HG03521 (cell line): Measurements from ENCODE around the gene NBAS.
"Not testable (repeated sequence)": the region's sequence is repeated elsewhere in the genome, so short reads cannot be mapped to it uniquely, and the experiment has no call there.

Experiments
- ATAC-seq: cut with Tn5 transposase; IDR thresholded peaks from one replicate; pipeline ENCODE4 v1.9.1; 2021; ENCODE audit warnings: mild to moderate bottlenecking, moderate library complexity; ENCODE audit not compliant: unreplicated experiment

NBAS gene

DNA sequence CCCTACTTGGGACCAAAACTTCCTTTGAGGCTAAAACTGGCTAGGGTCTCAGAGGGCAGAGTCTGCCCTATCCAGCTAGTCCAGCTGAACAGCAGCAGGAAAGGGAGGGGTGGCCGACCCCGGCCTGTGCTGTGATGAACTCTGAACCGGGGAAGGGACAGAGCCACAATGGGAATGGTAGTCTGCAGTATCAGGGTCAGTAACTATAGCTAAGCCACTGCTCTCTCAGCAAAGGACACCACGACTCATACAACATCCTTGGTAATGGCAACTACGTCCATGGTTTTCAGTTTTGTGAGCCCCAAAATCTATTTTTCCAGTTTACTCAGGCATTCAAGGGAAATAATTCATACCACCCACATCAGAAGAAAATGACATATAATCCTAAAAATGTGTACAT lies 75.2 kb downstream of the NBAS start:
- no peak for ATAC-seq

DNA sequence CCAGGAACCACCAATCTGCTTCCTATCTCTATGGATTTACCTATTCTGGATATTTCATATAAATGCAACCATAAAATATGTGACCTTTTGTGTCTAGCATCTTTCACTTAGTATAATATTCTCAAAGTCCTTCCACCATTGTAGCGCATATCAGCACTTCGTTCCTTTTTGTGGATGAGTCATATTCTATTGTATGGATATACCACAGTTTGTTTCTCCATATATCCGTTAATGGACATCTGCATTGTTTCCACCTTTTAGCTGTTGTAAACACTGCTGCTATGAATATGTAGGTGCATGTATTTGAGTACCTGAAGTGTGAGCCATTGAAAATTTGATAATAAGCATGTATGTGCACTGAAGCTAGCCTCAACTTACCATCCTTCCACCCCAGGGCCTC lies 80.1 kb downstream of the NBAS start:
- ATAC-seq: no peak

DNA sequence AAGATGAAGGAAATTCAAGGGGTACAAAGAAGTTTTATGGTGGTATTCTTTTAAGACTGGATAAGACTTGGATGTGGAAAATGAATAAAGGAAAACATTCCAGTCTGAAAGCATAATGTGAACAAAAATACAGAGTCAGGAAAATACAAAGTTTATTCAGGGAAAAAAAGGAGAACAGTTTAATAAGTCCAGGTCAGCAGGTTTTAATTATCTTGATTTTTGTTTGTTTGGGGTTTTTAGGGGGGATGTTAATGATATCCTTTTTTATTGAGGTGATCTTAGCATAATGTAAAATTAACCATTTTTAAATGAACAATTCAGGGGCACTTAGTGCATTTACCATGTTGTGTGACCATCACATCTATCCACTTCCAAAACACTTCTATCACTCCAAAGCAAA lies 80.6 kb downstream of the NBAS start:
- no peak for ATAC-seq

DNA sequence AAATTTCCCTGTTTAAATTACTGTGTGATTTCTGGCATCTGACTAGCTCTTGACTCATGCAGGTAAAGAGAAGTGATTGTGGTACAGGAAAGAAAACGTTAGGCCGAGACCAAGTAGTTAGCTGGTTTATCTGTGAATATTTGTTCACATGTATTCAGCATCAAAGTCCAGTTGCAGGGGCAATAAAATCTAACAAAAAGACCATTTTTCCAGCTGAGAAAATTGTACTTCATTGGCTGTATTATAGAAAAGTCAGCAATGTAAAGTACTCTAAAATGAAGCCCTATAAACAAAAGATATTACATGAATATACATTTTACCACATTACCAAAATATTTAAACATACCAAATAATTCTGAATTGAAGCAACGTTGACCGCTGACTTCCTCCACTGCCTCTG lies 88.3 kb downstream of the NBAS start:
- no peak for ATAC-seq

DNA sequence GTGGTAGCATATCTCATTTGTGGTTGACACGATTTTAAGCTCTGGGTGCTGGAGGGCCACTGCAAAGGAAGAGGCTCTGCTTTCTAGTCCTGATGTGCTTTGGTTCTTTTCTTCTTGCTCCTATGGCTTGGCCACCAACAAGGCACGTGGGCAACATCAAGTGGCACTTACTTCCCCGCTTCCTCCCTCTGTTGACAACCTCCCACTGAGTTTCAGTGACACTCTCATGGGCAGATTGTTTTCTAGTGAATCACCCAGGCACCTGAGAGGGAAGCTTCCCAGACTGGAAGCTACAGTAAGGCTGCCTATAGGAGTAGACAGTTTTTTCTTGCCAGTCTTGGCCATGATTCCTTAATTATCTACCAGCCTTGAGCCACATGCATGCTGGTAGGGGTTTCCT lies 89.0 kb downstream of the NBAS start:
- ATAC-seq: no peak

DNA sequence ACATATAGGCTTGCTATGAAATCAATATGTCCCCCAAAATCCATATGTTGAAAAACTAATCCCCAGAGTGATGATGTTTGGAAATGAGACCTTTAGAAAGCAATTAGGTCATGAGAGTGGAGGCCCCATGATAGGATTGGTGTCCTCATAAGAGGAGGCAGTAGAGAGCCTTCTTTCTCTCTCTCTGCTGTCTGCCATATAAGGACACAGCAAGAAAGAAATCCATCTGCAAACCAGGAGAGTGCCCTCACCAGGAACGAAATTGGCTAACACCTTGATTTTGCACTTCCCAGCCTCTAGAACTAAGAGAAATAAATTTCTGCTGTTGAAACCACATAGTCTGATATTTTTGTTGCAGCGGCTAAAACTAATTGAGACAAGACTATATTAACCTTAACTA lies 89.5 kb downstream of the NBAS start:
- ATAC-seq: no peak

DNA sequence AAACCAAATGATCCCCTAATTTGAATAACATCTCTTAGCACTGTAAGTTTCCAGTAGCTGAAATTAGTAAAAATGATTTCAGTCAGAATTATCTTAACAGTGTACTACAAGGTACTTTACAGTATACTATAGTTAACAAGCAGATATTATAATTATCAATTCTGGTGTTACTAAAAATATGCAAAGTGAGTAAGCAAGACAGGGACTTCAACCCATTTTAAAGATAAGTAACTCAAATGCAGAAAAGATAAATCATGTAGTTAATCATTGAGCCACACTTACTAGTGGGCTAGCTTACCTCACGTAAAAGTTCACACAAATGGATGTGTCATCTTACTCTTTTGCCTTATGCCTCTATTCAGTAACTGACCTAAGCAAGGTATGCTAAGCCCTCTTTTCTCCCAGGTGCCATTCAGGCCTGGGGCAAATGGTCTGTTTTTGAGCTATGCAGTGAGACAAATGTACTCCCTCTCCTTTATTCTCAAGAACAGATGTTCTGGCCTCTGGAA lies 101.0 kb downstream of the NBAS start:
- no peak for ATAC-seq

DNA sequence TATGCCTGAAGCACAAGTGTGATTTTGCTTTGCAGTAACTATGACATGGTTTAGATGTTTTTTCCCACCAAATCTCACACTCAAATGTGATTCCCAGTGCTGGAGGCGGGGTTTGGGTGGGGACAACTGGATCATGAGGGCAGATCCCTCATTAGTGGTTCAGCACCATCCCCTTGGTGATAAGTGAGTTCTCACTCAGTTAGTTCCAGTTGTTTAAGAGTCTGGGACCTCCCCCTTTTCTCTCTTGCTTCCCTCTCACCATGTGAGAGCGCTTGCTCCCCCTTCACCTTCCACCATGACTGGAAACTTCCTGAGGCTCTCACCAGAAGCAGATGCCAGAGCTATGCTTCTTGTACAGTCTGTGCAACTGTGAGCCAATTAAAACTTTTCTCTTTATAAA lies 102.9 kb downstream of the NBAS start:
- ATAC-seq: no peak

DNA sequence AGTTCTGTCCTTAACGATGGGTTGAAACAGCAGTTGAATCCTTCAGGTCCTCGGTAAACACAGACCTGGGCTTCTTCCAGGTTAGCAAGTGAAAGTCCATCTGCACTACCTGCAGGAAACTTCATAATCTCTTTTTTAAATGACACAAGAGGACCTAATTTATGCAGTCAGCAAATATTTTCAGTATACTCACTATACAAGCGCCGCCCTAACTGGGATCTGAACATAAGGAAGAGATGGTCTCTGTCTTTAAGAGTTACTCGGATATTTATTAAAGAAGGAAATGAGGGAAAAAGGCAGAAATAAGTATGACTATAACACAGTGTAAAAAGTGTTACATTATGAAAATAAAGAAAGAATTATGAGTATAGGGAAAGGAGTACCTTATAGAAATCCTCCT lies 103.3 kb downstream of the NBAS start:
- no peak for ATAC-seq

DNA sequence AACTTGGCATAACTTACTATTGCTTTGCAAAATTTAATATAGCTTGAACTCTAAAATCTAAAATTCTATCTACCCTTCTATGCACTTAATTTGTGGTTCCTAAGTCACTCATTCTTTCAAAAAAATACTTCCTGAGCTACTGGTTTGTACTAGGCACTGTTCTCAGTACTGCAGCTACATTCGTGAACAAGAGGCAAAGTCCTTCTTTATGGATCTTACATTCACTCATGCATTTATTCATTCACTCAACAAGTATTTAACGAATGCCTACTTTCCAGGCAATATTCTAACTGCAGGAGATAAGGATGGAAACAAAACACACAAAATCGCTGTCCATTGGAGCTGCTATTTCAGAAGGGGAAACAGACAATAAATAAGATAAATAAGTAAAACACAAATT lies 104.8 kb downstream of the NBAS start:
- ATAC-seq: no peak

DNA sequence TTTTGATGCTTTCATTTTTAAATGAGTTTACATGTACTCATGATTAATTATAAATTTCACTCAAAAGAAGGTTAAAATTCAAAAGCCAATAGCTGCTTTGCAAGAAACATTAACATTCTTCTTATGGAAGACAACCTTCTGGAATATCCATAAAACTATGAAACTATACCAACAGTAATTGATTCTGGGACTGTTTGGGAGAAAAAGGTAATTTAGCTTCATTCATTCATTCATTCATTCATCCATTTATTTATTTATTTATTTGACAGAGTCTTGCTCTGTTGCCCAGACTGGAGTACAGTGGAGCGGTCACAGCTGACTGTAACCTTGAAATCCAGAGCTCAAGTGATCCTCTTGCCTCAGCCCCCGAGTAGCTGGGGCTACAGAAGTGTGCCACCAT lies 110.3 kb downstream of the NBAS start:
- no peak for ATAC-seq

DNA sequence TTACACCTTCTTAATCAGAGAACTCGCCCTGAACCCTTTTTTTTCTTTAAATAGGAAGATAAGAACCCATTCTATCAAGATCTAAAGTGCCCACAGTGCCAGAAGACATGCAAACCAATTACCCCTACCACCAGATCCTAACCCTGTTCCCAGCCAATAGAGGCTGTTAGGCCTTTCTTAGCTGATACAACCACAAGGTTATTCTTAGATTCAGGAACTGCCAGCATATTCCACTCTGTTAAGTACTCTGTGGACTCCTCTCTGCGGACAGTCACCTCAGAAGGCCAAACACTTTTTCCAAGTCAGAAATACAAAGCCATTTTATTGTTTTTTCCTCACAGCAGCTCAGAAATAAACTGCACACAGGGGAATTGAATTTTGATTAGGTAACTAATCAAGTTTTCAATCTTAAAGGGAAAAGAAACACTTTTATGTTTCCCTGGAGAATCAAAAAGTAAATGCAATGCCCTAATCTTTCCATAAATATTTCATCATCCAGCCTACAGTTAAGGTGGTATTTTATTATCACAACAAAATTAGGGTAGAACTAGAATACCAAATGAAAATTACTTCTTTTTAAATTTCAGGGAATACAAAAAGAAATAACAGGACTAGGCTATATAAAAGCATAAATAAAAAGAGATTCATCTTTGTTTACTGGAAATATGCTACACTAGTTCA lies 111.4 kb downstream of the NBAS start:
- no peak for ATAC-seq

DNA sequence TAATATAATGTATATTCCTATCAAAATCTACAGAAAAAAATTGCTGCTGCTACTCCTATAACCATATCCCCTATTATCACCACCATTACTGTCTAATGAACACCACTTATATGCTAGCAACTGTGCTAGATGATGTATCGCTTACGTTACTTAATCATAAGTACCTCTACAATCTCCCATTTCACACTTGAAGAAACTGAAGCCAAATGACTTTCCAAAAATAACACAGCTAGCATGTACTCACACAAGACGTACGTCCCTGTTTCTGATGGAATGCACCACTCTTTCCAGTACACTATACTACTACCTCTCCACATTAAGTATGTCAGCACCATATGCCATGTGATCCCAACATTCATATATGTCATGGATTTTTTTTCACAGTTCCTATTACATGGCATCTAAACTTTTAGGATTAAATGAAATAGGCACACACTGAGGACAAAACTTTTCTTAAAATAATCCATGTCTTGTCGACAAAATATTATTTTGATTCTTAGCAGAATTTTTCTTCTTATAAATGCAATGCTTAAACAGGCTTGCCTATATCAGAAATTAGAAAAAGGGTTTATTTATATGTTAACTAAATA lies 112.8 kb downstream of the NBAS start:
- no peak for ATAC-seq

DNA sequence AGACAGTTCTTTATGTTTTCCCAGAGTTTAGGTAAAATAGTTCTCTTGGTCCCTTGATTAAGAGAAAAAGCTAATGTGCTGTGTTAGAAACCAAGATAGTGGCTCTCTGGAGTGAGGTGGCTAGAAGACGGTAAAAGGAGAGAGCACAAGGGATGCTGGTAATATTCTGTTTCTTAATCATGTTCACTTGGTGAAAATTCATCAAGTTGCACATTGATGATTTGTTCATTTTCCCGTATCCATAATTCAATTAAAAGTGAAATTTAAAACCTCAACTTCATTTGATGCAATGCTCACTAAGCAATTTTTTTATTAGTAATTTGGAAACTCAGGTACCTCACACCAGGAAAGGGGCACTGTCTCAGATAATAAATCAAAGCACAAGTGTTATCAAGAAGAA lies 113.8 kb downstream of the NBAS start:
- no peak for ATAC-seq

DNA sequence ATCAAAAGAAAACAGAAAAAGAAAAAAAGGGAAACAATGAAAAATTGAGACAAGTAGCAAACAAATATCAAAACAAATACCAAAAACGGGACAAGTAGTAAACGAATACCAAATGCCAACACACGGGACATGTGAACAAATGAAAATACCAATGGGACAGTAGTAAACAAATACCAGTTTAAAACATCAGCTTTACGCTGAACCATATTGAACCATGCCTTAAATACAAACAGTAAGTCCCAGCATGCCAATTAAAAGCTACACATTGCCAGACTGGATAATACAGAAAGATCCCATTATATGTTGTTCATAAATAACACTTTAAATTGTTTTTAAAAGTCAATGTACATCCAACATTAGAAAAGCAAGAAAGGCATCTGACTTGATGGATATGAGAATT lies 114.2 kb downstream of the NBAS start:
- ATAC-seq: no peak

DNA sequence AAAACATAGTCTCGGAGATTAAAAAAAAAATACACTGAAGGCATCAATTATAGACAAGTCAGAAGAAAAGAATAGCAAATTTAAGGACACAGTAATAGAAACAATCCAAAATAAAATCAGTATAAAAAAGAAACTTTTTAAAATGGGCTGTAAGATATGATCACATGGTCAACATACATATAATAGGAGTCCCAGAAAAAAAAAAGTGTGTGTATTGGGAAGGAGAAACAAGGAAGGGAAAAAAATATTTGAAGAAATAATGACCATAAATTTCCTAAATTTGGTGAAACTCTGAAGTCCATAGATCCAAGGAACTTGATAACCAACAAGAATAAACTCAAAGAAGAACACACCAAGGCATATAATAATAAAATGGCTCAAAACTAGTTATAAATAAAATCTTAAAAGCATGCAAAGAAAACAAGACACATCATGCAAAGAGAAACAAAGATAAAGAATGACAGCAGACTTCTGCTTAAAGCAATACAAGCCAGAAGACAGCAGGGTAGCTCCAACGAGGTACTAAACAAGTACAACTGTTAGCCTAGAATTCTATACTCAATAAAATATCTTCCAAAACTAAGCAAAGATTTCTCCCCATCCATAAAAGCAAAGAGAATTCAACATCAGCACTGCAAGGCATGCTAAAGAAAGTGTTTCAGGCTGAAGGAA lies 115.1 kb downstream of the NBAS start:
- no peak for ATAC-seq

DNA sequence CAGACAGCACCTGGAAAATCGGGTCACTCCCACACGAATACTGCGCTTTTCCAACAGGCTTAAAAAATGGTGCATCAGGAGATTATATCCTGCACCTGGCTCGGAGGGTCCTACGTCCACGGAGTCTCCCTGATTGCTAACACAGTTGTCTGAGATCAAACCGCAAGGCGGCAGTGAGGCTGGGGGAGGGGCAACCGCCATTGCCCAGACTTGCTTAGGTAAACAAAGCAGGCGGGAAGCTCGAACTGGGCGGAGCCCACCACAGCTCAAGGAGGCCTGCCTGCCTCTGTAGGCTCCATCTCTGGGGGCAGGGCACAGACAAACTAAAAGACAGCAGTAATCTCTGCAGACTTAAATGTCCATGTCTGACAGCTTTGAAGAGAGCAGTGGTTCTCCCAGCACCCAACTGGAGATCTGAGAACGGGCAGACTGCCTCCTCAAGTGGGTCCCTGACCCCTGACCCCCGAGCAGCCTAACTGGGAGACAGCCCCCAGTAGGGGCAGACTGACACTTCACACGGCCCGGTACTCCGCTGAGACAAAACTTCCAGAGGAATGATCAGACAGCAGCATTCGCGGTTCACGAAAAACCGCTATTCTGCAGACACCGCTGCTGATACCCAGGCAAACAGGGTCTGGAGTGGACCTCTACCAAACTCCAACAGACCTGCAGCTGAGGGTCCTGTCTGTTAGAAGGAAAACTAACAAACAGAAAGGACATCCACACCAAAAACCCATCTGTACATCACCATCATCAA lies 121.2 kb downstream of the NBAS start:
- ATAC-seq: not testable (repeated sequence)

DNA sequence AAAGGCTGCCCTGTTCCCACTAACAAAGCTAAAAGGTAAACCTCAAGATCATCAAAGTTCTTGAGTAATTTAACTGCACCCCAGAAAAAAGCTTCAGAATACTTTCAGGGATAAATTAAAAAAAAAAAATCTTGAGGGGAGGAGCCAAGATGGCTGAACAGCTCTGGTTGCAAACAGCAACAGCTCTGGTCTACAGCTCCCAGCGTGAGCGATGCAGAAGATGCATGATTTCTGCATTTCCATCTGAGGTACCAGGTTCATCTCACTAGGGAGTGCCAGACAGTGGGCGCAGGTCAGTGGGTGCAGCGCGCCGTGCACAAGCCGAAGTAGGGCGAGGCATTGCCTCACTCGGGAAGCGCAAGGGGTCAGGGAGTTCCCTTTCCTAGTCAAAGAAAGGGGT lies 121.8 kb downstream of the NBAS start:
- not testable (repeated sequence) for ATAC-seq

DNA sequence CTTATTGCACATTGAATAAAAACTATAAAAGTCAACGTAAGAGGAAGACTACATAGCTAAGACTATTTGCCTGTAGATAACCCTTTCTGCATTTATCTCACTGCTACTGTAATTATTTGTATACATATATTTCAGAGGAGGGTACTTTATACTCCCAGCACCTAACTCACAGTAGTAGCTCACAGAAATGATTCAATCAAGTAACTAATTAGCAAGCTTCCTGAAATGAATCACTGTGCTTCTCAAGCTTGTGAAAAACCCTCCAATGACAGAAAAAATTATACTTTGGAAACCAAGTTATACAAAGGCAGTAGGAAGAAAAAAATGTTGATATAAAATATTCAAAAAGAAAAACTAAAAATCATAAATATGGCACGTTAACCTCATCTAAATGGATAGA lies 124.9 kb downstream of the NBAS start:
- ATAC-seq: no peak

DNA sequence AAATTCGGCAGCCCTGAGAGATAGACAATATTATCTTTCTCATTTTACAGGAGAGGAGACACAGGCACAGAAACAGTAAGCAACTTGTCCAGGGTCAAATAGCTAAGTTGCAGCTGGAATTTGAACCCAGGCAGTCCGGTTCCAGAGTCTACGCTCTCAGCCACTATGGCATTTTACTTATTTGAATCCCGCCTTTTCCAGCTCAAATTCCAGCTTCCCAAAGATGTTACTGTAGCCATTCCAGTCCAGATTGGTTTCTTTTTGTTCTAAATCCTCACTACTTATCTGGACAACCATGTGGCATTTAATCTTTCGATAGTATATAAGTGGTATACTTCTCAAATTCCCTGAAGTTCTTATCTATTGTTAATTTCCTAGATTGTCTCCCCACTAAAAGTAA lies 125.7 kb downstream of the NBAS start:
- ATAC-seq: no peak

DNA sequence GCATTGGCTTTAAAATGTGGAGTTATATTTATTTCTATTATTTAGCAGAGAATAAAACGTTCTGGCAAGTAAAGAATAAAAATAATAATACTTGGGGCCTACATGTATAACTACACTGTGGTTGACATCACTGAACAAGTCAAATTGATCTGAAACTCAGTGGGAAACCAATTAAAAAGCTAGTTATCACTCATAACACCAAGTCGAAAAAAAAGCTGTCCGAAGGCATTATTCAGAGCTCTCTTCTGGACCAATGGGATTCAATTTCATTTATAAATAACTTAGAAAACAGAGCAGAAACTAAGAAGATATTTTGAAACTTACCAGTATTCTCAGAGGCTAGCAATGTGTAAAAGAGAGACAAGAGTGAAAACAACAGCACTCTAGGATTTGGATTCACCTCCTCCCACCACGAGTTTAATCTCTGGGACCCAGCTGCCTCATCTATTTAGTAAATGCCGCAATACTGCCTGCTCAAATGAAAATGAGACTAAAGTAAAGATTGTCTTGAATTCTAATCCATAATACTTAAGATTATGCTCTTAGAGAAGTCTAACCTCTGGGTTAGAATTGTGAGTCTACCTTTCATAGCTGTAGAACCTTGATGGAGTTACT lies 128.4 kb downstream of the NBAS start:
- ATAC-seq: no peak
